Stimulated activated CD8-positive, alpha-beta memory T cell treated with anti-CD3 and anti-CD28 coated beads, Interleukin-4, amount 100 ng/mL, for 4 hours (primary cell): ENCODE results near the gene SLC9A4.
A peak's percentile ranks its signal among the peaks of the same experiment; 100 is the strongest.

ENCODE experiments used
- DNase-seq, 2 donors: peaks; one replicate each; pipeline ENCODE4 v3.0.0-alpha.2; 2020; ENCODE audit warnings: low read depth in 2 of 2, low spot score in 1 of 2

The SLC9A4 gene

GRCh38 chr2:102499558-102499957 is 26.5 kb downstream of the SLC9A4 start:
- no peak for DNase-seq

- no peak for DNase-seq
Observed at GRCh38 chr2:102502576-102502975, 29.6 kb downstream of the SLC9A4 start.

- DNase-seq = no peak
Observed at GRCh38 chr2:102504833-102505232, 31.8 kb downstream of the SLC9A4 start.

GRCh38 chr2:102505290-102505689 is 32.3 kb downstream of the SLC9A4 start:
- no peak for DNase-seq

GRCh38 chr2:102506743-102507142 is 33.7 kb downstream of the SLC9A4 start:
- no peak for DNase-seq

- no peak for DNase-seq
Observed at GRCh38 chr2:102508863-102509262, 35.8 kb downstream of the SLC9A4 start.

- DNase-seq = no peak
Observed at GRCh38 chr2:102509749-102510148, 36.7 kb downstream of the SLC9A4 start.

- no peak for DNase-seq
Observed at GRCh38 chr2:102510791-102511575, 38.0 kb downstream of the SLC9A4 start.

- DNase-seq = no peak
Observed at GRCh38 chr2:102512161-102512560, 39.1 kb downstream of the SLC9A4 start.

- DNase-seq = no peak
Observed at GRCh38 chr2:102513355-102513939, 40.4 kb downstream of the SLC9A4 start.

- no peak for DNase-seq
Observed at GRCh38 chr2:102514061-102514785, 41.2 kb downstream of the SLC9A4 start.

- DNase-seq = no peak
Observed at GRCh38 chr2:102515851-102516250, 42.8 kb downstream of the SLC9A4 start.

GRCh38 chr2:102518170-102518569 is 45.1 kb downstream of the SLC9A4 start:
- DNase-seq = no peak

GRCh38 chr2:102520009-102520408 is 47.0 kb downstream of the SLC9A4 start:
- no peak for DNase-seq

- DNase-seq = no peak
Observed at GRCh38 chr2:102520801-102521200, 47.8 kb downstream of the SLC9A4 start.

GRCh38 chr2:102522162-102522561 is 49.1 kb downstream of the SLC9A4 start:
- DNase-seq = no peak

- DNase-seq = peak in 1 of 2 donors; percentile 4
Observed at GRCh38 chr2:102522890-102523289, 49.9 kb downstream of the SLC9A4 start.

- no peak for DNase-seq
Observed at GRCh38 chr2:102523651-102524050, 50.6 kb downstream of the SLC9A4 start.

- DNase-seq = no peak
Observed at GRCh38 chr2:102527086-102527485, 54.1 kb downstream of the SLC9A4 start.

- DNase-seq = no peak
Observed at GRCh38 chr2:102538491-102538890, 65.5 kb downstream of the SLC9A4 start.

GRCh38 chr2:102540882-102541281 is 67.9 kb downstream of the SLC9A4 start:
- DNase-seq = no peak

GRCh38 chr2:102544182-102544581 is 71.2 kb downstream of the SLC9A4 start:
- DNase-seq = no peak
